Hepatocyte (in vitro differentiated cells): ENCODE results near the gene BCL2. TPM values are rescaled to one million over a fixed set of nuclear protein-coding genes. Genes with fewer than 3 reads are reported as not detected.

Source experiments
- DNase-seq: peaks from one replicate; pipeline ENCODE4 v3.0.0-alpha.2; 2016; ENCODE audit warnings: low spot score
- H2AFZ ChIP-seq: fragments of 200-600 bp; sonication (generic); 2 replicates; pipeline ENCODE4 v1.6.0; 2016; ENCODE audit warnings: antibody characterized with exemption, mild to moderate bottlenecking
- H3K27ac ChIP-seq: fragments of 200-600 bp; sonication (generic); 2 replicates; pipeline ENCODE4 v1.5.1; 2016; ENCODE audit warnings: mild to moderate bottlenecking
- H3K27me3 ChIP-seq: fragments of 200-600 bp; sonication (generic); 2 replicates; pipeline ENCODE4 v1.6.1; 2016
- H3K36me3 ChIP-seq: fragments of 200-600 bp; sonication (generic); replicated peaks from 2 replicates; pipeline ENCODE4 v1.5.1; 2016; ENCODE audit warnings: low read depth; ENCODE audit not compliant: insufficient read depth
- H3K4me1 ChIP-seq: fragments of 200-600 bp; sonication (generic); 2 replicates; pipeline ENCODE4 v1.5.1; 2016; ENCODE audit warnings: mild to moderate bottlenecking, moderate library complexity; ENCODE audit not compliant: insufficient read depth
- H3K4me2 ChIP-seq: fragments of 200-600 bp; sonication (generic); 2 replicates; pipeline ENCODE4 v1.6.0; 2016
- H3K4me3 ChIP-seq: fragments of 200-600 bp; sonication (generic); 2 replicates; pipeline ENCODE4 v1.5.1; 2016; ENCODE audit warnings: mild to moderate bottlenecking
- H3K79me2 ChIP-seq: fragments of 200-600 bp; sonication (generic); 2 replicates; pipeline ENCODE4 v1.6.0; 2017; ENCODE audit warnings: mild to moderate bottlenecking
- H3K9me2 ChIP-seq: fragments of 200-600 bp; sonication (generic); replicated peaks from 2 replicates; pipeline ENCODE4 v1.6.0; 2017; ENCODE audit warnings: mild to moderate bottlenecking; ENCODE audit not compliant: insufficient read depth
- H3K9me3 ChIP-seq: fragments of 200-600 bp; sonication (generic); 2 replicates; pipeline ENCODE4 v1.5.1; 2016; ENCODE audit warnings: low read depth, mild to moderate bottlenecking
- H4K20me1 ChIP-seq: fragments of 200-600 bp; sonication (generic); 2 replicates; pipeline ENCODE4 v1.6.0; 2016; ENCODE audit warnings: mild to moderate bottlenecking; ENCODE audit not compliant: insufficient read depth, poor library complexity, severe bottlenecking
- CTCF ChIP-seq: fragments of 200-600 bp; sonication (generic); IDR thresholded peaks from 2 replicates; pipeline ENCODE4 v1.5.1; 2016; ENCODE audit warnings: antibody characterized with exemption, mild to moderate bottlenecking; ENCODE audit not compliant: poor library complexity
- EZH2 ChIP-seq: fragments of 200-600 bp; sonication (generic); IDR thresholded peaks from 2 replicates; pipeline ENCODE4 v1.6.1; 2016; ENCODE audit warnings: antibody characterized with exemption, mild to moderate bottlenecking, borderline replicate concordance
- EZH2phosphoT487 ChIP-seq: fragments of 200-600 bp; sonication (generic); IDR thresholded peaks from one replicate; pipeline ENCODE4 v1.6.1; 2018; ENCODE audit warnings: antibody characterized with exemption, mild to moderate bottlenecking, low read depth, moderate library complexity; ENCODE audit not compliant: unreplicated experiment, severe bottlenecking
- WGBS: methylation state at CpG from one replicate; pipeline ENCODE4 v1.1.6; 2016; ENCODE audit warnings: low lambda C conversion rate; ENCODE audit errors: missing lambda C conversion rate; 5-methylcytosine and 5-hydroxymethylcytosine counted together
- polyA plus RNA-seq: library from polyadenylated mRNA; unstranded; fragments of >200 nt; fragmentation: Nextera tagmentation; extraction: Ambion mirVana; gene quantifications from 2 replicates; pipeline ENCODE4 v1.2.1, GENCODE V29; 2016
- total RNA-seq: library from RNA; depleted of rRNA; stranded (reverse); fragments of >200 nt; gene quantifications from 2 replicates; pipeline ENCODE4 v1.2.3, GENCODE V29; 2014

BCL2 gene
- total and polyA plus RNA-seq, 2 experiments from 2014 or later, result 1.0 to 11.4 TPM

DNA sequence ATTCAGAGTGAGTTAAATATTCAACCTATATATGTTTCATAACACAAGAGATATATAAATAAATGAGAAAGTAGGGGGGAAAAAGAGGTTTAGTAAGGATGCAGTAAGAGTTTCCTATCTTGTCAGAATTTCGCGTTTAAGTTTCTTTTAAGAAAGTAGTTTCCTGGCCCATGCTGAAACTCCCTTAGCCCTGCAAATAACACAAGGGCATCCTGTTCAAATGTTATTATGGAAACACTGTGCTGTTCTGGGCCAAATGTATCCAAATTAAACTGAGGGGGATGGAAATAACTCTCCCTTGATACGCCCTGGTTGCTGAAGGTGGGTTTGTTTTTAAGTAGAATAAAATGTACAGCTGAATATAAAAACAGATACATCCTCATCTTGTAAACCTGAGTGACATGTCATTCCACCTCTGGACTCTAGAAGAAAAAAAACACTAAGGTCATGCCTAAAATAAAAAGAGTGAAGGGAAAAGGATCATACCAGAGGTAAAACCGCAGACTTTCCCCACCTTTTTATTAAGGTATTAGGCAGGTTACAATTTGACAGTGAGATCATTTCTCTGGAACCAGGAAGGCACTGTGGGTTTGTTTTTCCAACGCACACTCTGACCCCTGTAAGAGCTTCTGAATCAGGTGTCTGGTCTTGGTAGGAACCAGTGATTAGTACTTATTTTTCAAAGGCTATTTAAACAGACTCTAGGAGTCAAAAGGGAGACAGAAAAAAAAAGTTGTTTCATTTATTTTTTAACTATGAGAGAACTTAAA, 16.7 kb downstream of the BCL2 start:
- no peak overlapping the region for H3K4me2 ChIP-seq
- H3K36me3 ChIP-seq, result no peaks in the 10 kb centered on the region
- H3K27me3 ChIP-seq, result peaks cover 4% of the 10 kb centered on the region
- H3K4me3 ChIP-seq, result no peak overlapping the region
- TF ChIP-seq EZH2phosphoT487, result no peak
- TF ChIP-seq EZH2, result no peak
- TF ChIP-seq CTCF, result no peak
- no peak overlapping the region for H2AFZ ChIP-seq
- WGBS, result 83% methylated on average over 5 of the region's 5 CpGs
- no peaks in the 10 kb centered on the region for H3K9me3 ChIP-seq
- H3K4me1 ChIP-seq, result no peaks in the 10 kb centered on the region
- no peaks in the 10 kb centered on the region for H3K9me2 ChIP-seq
- no peaks in the 10 kb centered on the region for H4K20me1 ChIP-seq
- no peak overlapping the region for H3K27ac ChIP-seq
- no peak for DNase-seq
- H3K79me2 ChIP-seq, result no peaks in the 10 kb centered on the region

- WGBS, result 89% methylated on average over 4 of the region's 4 CpGs
Observed at GRCh38 chr18:63302220-63302619, 17.3 kb downstream of the BCL2 start.

GRCh38 chr18:63301434-63301833, 18.1 kb downstream of the BCL2 start:
- H3K4me3 ChIP-seq, result no peak overlapping the region
- H3K27ac ChIP-seq, result no peak overlapping the region
- no peaks in the 10 kb centered on the region for H3K79me2 ChIP-seq
- no peaks in the 10 kb centered on the region for H3K36me3 ChIP-seq
- no peak for DNase-seq
- H3K9me2 ChIP-seq, result no peaks in the 10 kb centered on the region
- no peak overlapping the region for H3K4me2 ChIP-seq
- TF ChIP-seq CTCF, result no peak
- TF ChIP-seq EZH2, result no peak
- TF ChIP-seq EZH2phosphoT487, result no peak
- H3K4me1 ChIP-seq, result no peaks in the 10 kb centered on the region
- peaks cover 4% of the 10 kb centered on the region for H3K27me3 ChIP-seq
- no peaks in the 10 kb centered on the region for H3K9me3 ChIP-seq
- no peak overlapping the region for H2AFZ ChIP-seq
- H4K20me1 ChIP-seq, result no peaks in the 10 kb centered on the region
- WGBS, result 90% methylated on average over 9 of the region's 9 CpGs

More at GRCh38 chr18:63302220-63302619, 17.3 kb downstream of the BCL2 start:
- Histone ChIP-seq H3K27me3 (peaks cover 4% of the 10 kb centered on the region), H3K4me3 (no peak overlapping the region), H4K20me1 (no peaks in the 10 kb centered on the region), H2AFZ (no peak overlapping the region), H3K79me2 (no peaks in the 10 kb centered on the region), H3K4me2 (no peak overlapping the region), H3K27ac (no peak overlapping the region), H3K9me2 (no peaks in the 10 kb centered on the region), H3K36me3 (no peaks in the 10 kb centered on the region), H3K9me3 (no peaks in the 10 kb centered on the region), H3K4me1 (no peaks in the 10 kb centered on the region)
- TF ChIP-seq EZH2phosphoT487 (no peak), EZH2 (no peak), CTCF (no peak)
- no peak for DNase-seq
